ENCODE data around the gene AZGP1.

AZGP1 gene

DNA sequence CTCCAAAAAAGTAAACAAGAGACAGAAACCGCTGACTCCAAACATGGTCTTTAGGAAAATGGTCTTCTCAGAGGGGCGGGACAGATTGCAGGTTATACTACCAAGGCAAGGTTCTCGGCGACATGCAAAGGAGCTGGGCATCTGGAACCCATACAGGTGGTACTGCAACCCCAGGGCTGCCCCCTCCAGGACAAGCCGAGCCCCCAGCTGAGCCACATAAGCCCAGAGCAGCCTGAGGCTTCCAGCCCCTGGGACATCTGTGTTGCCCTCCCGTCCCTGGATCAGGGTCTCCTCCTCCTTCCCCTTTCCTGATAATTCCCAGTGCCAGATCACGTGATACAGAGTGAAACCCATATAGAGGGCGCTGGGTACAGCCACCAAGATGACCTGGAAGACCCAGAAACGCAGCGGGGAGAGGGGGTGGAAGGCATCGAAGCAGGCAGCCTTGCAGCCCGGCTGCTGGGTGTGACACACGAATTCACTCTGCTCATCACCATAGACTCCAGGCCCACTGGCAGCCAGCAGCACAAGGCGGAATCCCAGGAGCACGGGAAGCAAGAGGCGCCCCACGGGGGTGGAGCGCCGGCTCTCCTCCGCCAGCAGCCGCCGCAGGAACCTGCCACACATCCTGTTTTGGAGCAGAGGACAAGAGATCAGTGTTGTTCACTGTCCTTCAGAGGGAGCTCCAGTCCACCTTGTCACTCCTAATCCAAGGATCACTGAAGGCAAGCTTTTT is 46.7 kb downstream of the AZGP1 start, which contains the start of gene GJC3:
Gene GJC3 (minus strand): TSS at position 627 of the 736 bp plus-strand sequence. CDS start 0 bp downstream, at position 627.
- peak within 1 kb of the TSS; percentile 14; the same call in 1 of the 2 replicates for H3K4me3 ChIP-seq (ENCODE audit: low read depth, low read length)
- DNase-seq (ENCODE audit: low read depth), result peak; percentile 49
- TF ChIP-seq, protein P1, sequence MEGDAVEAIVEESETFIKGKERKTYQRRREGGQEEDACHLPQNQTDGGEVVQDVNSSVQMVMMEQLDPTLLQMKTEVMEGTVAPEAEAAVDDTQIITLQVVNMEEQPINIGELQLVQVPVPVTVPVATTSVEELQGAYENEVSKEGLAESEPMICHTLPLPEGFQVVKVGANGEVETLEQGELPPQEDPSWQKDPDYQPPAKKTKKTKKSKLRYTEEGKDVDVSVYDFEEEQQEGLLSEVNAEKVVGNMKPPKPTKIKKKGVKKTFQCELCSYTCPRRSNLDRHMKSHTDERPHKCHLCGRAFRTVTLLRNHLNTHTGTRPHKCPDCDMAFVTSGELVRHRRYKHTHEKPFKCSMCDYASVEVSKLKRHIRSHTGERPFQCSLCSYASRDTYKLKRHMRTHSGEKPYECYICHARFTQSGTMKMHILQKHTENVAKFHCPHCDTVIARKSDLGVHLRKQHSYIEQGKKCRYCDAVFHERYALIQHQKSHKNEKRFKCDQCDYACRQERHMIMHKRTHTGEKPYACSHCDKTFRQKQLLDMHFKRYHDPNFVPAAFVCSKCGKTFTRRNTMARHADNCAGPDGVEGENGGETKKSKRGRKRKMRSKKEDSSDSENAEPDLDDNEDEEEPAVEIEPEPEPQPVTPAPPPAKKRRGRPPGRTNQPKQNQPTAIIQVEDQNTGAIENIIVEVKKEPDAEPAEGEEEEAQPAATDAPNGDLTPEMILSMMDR (IDR thresholded peaks at IDR 0.05; ENCODE audit: control insufficient read depth, extremely low read depth, insufficient read depth), result peak; percentile 68

GRCh38 chr7:99928188-99928587 is 47.6 kb downstream of the AZGP1 start:
- DNase-seq (ENCODE audit: low read depth), result no peak
- TF ChIP-seq, protein P1 (IDR thresholded peaks at IDR 0.05; ENCODE audit: control insufficient read depth, extremely low read depth, insufficient read depth), result no peak
- no peak overlapping the region for H3K4me3 ChIP-seq (ENCODE audit: low read depth, low read length)

DNA sequence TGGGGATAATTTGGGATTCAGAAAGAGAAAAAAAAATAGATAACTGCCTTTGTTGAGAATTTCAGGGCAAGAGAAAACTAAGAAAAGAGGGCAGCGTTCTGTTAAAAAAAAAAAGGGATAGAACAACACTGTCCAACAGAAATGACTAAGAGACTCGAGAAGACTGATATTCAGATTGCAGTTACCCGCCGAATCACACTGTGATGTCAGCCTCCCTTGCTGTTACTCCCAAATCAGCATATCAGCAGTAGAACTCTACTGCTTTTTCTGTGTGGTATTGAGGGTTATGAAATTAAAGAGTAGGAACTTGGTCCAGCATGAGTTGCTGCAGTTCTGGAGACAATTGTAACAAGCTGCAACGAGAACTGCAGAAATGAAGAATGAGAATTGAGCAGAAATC is 48.3 kb downstream of the AZGP1 start:
- no peak for DNase-seq (ENCODE audit: low read depth)
- H3K4me3 ChIP-seq (ENCODE audit: low read depth, low read length), result no peak overlapping the region
- TF ChIP-seq, protein P1 (IDR thresholded peaks at IDR 0.05; ENCODE audit: control insufficient read depth, extremely low read depth, insufficient read depth), result no peak

- no peak for DNase-seq (ENCODE audit: low read depth)
- TF ChIP-seq, protein P1 (IDR thresholded peaks at IDR 0.05; ENCODE audit: control insufficient read depth, extremely low read depth, insufficient read depth), result no peak
- H3K4me3 ChIP-seq (ENCODE audit: low read depth, low read length), result no peak overlapping the region
Observed at GRCh38 chr7:99926321-99926720, 49.5 kb downstream of the AZGP1 start.

GRCh38 chr7:99923200-99923599 is 52.6 kb downstream of the AZGP1 start:
- no peak overlapping the region for H3K4me3 ChIP-seq (ENCODE audit: low read depth, low read length)
- no peak for DNase-seq (ENCODE audit: low read depth)
- TF ChIP-seq, protein P1 (IDR thresholded peaks at IDR 0.05; ENCODE audit: control insufficient read depth, extremely low read depth, insufficient read depth), result no peak

DNA sequence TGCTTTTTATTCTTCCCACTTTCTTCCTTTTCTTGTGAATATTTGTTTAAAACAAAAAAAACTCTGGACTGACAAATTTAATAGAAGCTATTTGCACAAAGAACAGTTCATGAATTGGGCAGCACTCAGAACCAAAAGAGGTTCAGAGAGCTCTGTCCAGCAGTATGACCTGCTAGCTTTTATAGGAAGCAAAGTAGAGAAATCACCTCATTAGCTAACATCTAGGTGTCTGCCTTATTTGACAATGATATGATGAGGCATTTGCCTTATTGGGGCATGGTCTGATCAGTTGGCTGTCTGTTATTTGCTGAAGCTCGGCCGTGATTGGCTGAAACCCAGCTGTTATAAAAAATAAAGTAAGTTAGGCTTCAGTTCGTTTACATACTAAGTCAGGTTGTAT is 55.7 kb downstream of the AZGP1 start:
- peak overlapping the region; percentile 89 for H3K4me3 ChIP-seq (ENCODE audit: low read depth, low read length)
- DNase-seq (ENCODE audit: low read depth), result no peak
- TF ChIP-seq, protein P1 (IDR thresholded peaks at IDR 0.05; ENCODE audit: control insufficient read depth, extremely low read depth, insufficient read depth), result no peak

DNA sequence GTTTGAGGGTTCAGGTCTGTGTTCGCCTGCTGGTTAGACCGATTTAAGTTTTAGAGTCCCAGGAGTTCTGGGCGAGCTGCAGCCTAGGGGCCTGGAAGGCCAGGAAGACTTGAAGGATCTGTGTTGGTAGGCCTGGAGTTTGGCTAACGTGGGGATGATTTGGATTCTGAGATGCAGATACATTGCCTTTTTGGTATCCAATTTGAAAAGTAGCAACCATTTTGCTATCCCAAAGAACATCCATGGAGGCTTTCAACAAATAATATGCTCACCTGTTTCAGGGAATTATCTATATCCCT is 56.1 kb downstream of the AZGP1 start:
- no peak for DNase-seq (ENCODE audit: low read depth)
- TF ChIP-seq, protein P1 (IDR thresholded peaks at IDR 0.05; ENCODE audit: control insufficient read depth, extremely low read depth, insufficient read depth), result no peak
- H3K4me3 ChIP-seq (ENCODE audit: low read depth, low read length), result peak overlapping the region; percentile 89

All from LNCaP clone FGC (cell line).